Activated CD8-positive, alpha-beta memory T cell treated with anti-CD3 and anti-CD28 coated beads, Interleukin-2, amount 50 U/mL, for 24 hours (primary cell): ENCODE measurements around the gene GNL2.

Experiments
- DNase-seq: peaks from one replicate; pipeline ENCODE4 v3.0.0-alpha.2; 2020; ENCODE audit errors: extremely low read depth

The GNL2 gene

GRCh38 chr1:37595440-37596181, at the start of gene GNL2:
GNL2 (minus strand) TSS chr1:37595937; CDS start chr1:37595822, 115 bp downstream.
- DNase-seq, result peak; percentile 88

- no peak for DNase-seq
Measured at GRCh38 chr1:37641059-37641458, 45.3 kb upstream of the GNL2 start.

GRCh38 chr1:37636435-37636834, 40.7 kb upstream of the GNL2 start:
- DNase-seq, result no peak

GRCh38 chr1:37634992-37635902, 39.5 kb upstream of the GNL2 start:
- DNase-seq, result no peak

GRCh38 chr1:37634244-37634991, 38.7 kb upstream of the GNL2 start, which contains the start of gene RSPO1:
RSPO1 (minus strand) TSS chr1:37634892; CDS start chr1:37629661, 5,231 bp downstream.
- no peak for DNase-seq

GRCh38 chr1:37633938-37634243, 38.2 kb upstream of the GNL2 start:
- DNase-seq, result no peak

- DNase-seq, result no peak
Measured at GRCh38 chr1:37633040-37633937, 37.6 kb upstream of the GNL2 start.

- no peak for DNase-seq
Measured at GRCh38 chr1:37631036-37631435, 35.3 kb upstream of the GNL2 start.

- no peak for DNase-seq
Measured at GRCh38 chr1:37630426-37631028, 34.8 kb upstream of the GNL2 start.

- no peak for DNase-seq
Measured at GRCh38 chr1:37629726-37630425, 34.1 kb upstream of the GNL2 start.

GRCh38 chr1:37629008-37629407, 33.3 kb upstream of the GNL2 start:
- no peak for DNase-seq

GRCh38 chr1:37628026-37628556, 32.4 kb upstream of the GNL2 start:
- DNase-seq, result no peak

- no peak for DNase-seq
Measured at GRCh38 chr1:37622131-37622530, 26.4 kb upstream of the GNL2 start.

GRCh38 chr1:37621326-37621870, 25.7 kb upstream of the GNL2 start:
- DNase-seq, result no peak

- DNase-seq, result no peak
Measured at GRCh38 chr1:37620707-37621106, 25.0 kb upstream of the GNL2 start.

GRCh38 chr1:37616330-37616729, 20.6 kb upstream of the GNL2 start:
- no peak for DNase-seq

GRCh38 chr1:37614105-37614504, 18.4 kb upstream of the GNL2 start:
- no peak for DNase-seq

- DNase-seq, result no peak
Measured at GRCh38 chr1:37612186-37612585, 16.4 kb upstream of the GNL2 start.

GRCh38 chr1:37609994-37610393, 14.3 kb upstream of the GNL2 start:
- DNase-seq, result no peak

- DNase-seq, result no peak
Measured at GRCh38 chr1:37609002-37609401, 13.3 kb upstream of the GNL2 start.
